ENCODE results near the gene MAN2B2.

GRCh38 chr4:6610856-6611430 is 36.0 kb downstream of the MAN2B2 start:
- no peak for TF ChIP-seq POLR2AphosphoS5 (IDR thresholded peaks at IDR 0.05)
- no peak for TF ChIP-seq CTCF (IDR thresholded peaks at IDR 0.05)
- TF ChIP-seq POLR2A (IDR thresholded peaks at IDR 0.05), result no peak

All from sigmoid colon (tissue), 4 donors.